ENCODE data around the gene PRPF38A.

- TF ChIP-seq CTCF (IDR thresholded peaks at IDR 0.05) = no peak
- TF ChIP-seq REST (IDR thresholded peaks at IDR 0.05; ENCODE audit: insufficient read depth in 1 of 2, low read depth in 2 of 2, low read length in 1 of 2) = no peak
- no peak for TF ChIP-seq POLR2AphosphoS5 (IDR thresholded peaks at IDR 0.05; ENCODE audit: low read depth, low read length)
- TF ChIP-seq TCF7L2 (IDR thresholded peaks at IDR 0.05; ENCODE audit: low read depth, low read length) = no peak
- no peak for TF ChIP-seq SIN3A (IDR thresholded peaks at IDR 0.05; ENCODE audit: borderline replicate concordance, insufficient read depth, low read depth, low read length)
These were observed 19.4 kb downstream of the PRPF38A start for GRCh38 chr1:52423771-52424170.
